Left lung (tissue), 10 donors: Measurements from ENCODE around the gene MOG. TPM values are rescaled to one million over a fixed set of nuclear protein-coding genes. Genes with fewer than 3 reads are reported as not detected.
A peak's percentile ranks its signal among the peaks of the same experiment; 100 is the strongest.

Source experiments
- ATAC-seq: fragments of 200-7000 bp; cut with Tn5 transposase; one replicate; pipeline ENCODE4 v1.9.1; 2020; ENCODE audit warnings: moderate library complexity
- DNase-seq, 4 donors: peaks; one replicate each; pipeline ENCODE4 v3.0.0-alpha.2; 2013 to 2020
- H3K27ac ChIP-seq, 2 donors: fragments of 200-600 bp; sonication (generic) in 1 of 2; one replicate each; pipeline versions ENCODE4 v1.5.0 to v1.8.0; 2020 to 2021
- H3K27me3 ChIP-seq, 2 donors: fragments of 200-600 bp; sonication (generic) in 1 of 2; one replicate each; pipeline versions ENCODE4 v1.5.0 to v1.8.0; 2020 to 2021
- H3K36me3 ChIP-seq, 2 donors: fragments of 200-600 bp; sonication (generic) in 1 of 2; one replicate each; pipeline versions ENCODE4 v1.5.0 to v1.8.0; 2020 to 2021
- H3K4me1 ChIP-seq, 2 donors: fragments of 200-600 bp; one replicate each; pipeline ENCODE4 v1.8.0; 2021
- H3K4me3 ChIP-seq, 2 donors: fragments of 200-600 bp; sonication (generic) in 1 of 2; one replicate each; pipeline versions ENCODE4 v1.5.0 to v1.8.0; 2020 to 2021; ENCODE audit warnings: mild to moderate bottlenecking in 1 of 2
- H3K9me3 ChIP-seq, 2 donors: fragments of 200-600 bp; sonication (generic) in 1 of 2; one replicate each; pipeline versions ENCODE4 v1.5.0 to v1.8.0; 2020 to 2021
- intact Hi-C, 2 donors: fragments of 100-400 bp; cut with DNase I; formaldehyde crosslinking; loops; one replicate each; pipeline versions ENCODE4 v1.11.2 to v1.14.2; 2022
- polyA plus RNA-seq, 6 donors: library from polyadenylated mRNA; unstranded; fragments of 120-200 nt; gene quantifications; one replicate each; pipeline ENCODE4 v1.2.1, GENCODE V29; 2013; ENCODE audit not compliant: insufficient read length in 6 of 6
- total RNA-seq, 2 donors: library from RNA; stranded (reverse); fragmentation: NEBNext Ultra II Directional; extraction: Animal tissue kit (Norgen Biotek cat#: 25700); gene quantifications; one replicate each; pipeline ENCODE4 v1.2.1, GENCODE V29; 2021
- TF ChIP-seq, protein P1 (sequence below), 2 donors: fragments of 200-600 bp; sonication (generic) in 1 of 2; IDR thresholded peaks; one replicate each; pipeline versions ENCODE4 v1.5.0 to v1.8.0; 2021; ENCODE audit warnings: antibody characterized with exemption in 2 of 2
- donor health status: DM: no; HTN: yes; CAD: no.
- donor health status: DM: no; HTN: no; CAD: no.

Gene MOG
- total and polyA plus RNA-seq, 8 donors: 0.10 TPM; not detected in 7

GRCh38 chr6:29649701-29650673 lies 6.9 kb upstream of the MOG start:
- TF ChIP-seq, protein P1, sequence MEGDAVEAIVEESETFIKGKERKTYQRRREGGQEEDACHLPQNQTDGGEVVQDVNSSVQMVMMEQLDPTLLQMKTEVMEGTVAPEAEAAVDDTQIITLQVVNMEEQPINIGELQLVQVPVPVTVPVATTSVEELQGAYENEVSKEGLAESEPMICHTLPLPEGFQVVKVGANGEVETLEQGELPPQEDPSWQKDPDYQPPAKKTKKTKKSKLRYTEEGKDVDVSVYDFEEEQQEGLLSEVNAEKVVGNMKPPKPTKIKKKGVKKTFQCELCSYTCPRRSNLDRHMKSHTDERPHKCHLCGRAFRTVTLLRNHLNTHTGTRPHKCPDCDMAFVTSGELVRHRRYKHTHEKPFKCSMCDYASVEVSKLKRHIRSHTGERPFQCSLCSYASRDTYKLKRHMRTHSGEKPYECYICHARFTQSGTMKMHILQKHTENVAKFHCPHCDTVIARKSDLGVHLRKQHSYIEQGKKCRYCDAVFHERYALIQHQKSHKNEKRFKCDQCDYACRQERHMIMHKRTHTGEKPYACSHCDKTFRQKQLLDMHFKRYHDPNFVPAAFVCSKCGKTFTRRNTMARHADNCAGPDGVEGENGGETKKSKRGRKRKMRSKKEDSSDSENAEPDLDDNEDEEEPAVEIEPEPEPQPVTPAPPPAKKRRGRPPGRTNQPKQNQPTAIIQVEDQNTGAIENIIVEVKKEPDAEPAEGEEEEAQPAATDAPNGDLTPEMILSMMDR (IDR thresholded peaks at IDR 0.05): peak; percentile 95 to 96
- peak overlapping the region; percentile 97 to 98 for H3K27ac ChIP-seq
- intact Hi-C loops: no loop called here

GRCh38 chr6:29651413-29652197 lies 5.3 kb upstream of the MOG start:
- peaks cover 0 to 10% of the 10 kb centered on the region in 2 donors for H3K4me1 ChIP-seq
- H3K27me3 ChIP-seq: peaks cover 0 to 25% of the 10 kb centered on the region in 2 donors
- TF ChIP-seq, protein P1 (IDR thresholded peaks at IDR 0.05): peak; percentile 51 to 69
- intact Hi-C loops: no loop called here
- ATAC-seq (no peak), DNase-seq (no peak)
- no peaks in the 10 kb centered on the region for H3K36me3 ChIP-seq
- H3K4me3 ChIP-seq: no peak overlapping the region
- no peaks in the 10 kb centered on the region for H3K9me3 ChIP-seq
- no peak overlapping the region for H3K27ac ChIP-seq

More at GRCh38 chr6:29649701-29650673, 6.9 kb upstream of the MOG start:
- ATAC-seq: peak; percentile 95
- peak overlapping the region; percentile 49 to 55 for H3K4me3 ChIP-seq
- H3K4me1 ChIP-seq: peaks cover 0 to 10% of the 10 kb centered on the region in 2 donors
- H3K36me3 ChIP-seq: no peaks in the 10 kb centered on the region
- no peaks in the 10 kb centered on the region for H3K9me3 ChIP-seq
- peaks cover 0 to 11% of the 10 kb centered on the region in 2 donors for H3K27me3 ChIP-seq
- DNase-seq: peak; percentile 96 to 99 (median 98)

- Histone ChIP-seq H3K27ac (no peak overlapping the region), H3K9me3 (no peaks in the 10 kb centered on the region), H3K4me3 (no peak overlapping the region), H3K4me1 (peaks cover 0 to 10% of the 10 kb centered on the region in 2 donors), H3K36me3 (no peaks in the 10 kb centered on the region), H3K27me3 (peaks cover 0 to 31% of the 10 kb centered on the region in 2 donors)
- ATAC-seq (no peak), DNase-seq (no peak)
- TF ChIP-seq, protein P1 (IDR thresholded peaks at IDR 0.05): no peak
- intact Hi-C loops: no loop called here
Observed at GRCh38 chr6:29652198-29652584, 4.7 kb upstream of the MOG start.

- DNase-seq (peak in 2 of 4 donors; percentile 46 to 68), ATAC-seq (no peak)
- H3K9me3 ChIP-seq: no peaks in the 10 kb centered on the region
- intact Hi-C loops: no loop called here
- H3K4me3 ChIP-seq: no peak overlapping the region
- peaks cover 0 to 10% of the 10 kb centered on the region in 2 donors for H3K4me1 ChIP-seq
- TF ChIP-seq, protein P1 (IDR thresholded peaks at IDR 0.05): peak; percentile 67 to 78
- H3K27me3 ChIP-seq: peaks cover 0 to 42% of the 10 kb centered on the region in 2 donors
- no peak overlapping the region for H3K27ac ChIP-seq
- no peaks in the 10 kb centered on the region for H3K36me3 ChIP-seq
Observed at GRCh38 chr6:29653452-29654038, 3.3 kb upstream of the MOG start.
